ENCODE measurements around the gene SP140. TPM values are rescaled to one million over a fixed set of nuclear protein-coding genes. Genes with fewer than 3 reads are reported as not detected.
A peak's percentile ranks its signal among the peaks of the same experiment; 100 is the strongest.

Gene SP140
- polyA plus RNA-seq, 3 donors = 2.5 to 7.3 (median 5.9) TPM

DNA sequence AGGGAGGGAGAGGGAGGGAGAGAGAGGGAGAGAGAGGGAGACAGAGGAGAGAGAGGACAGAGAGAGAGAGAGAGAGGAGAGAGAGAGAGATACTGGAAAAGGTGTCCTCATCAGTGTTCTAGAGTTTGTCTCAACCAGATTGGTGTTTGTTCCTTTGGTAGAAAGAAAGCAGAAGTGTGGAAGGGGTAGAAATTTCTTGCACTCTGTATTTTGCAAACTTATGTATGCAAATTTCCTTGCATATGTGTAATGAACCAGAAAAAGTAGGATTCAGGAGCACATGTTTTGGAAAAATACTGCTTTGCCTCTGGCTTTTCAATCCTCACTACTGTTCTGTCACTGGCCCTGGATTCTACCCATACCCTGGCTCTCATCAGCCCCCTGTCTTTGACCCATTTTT, 1.1 kb upstream of the SP140 start:
- peak overlapping the region; percentile 39 to 75 for H3K4me3 Mint-ChIP-seq
- peak in 2 of 3 donors; percentile 32 to 48 for DNase-seq
- no peaks in the 10 kb centered on the region for H3K9me3 Mint-ChIP-seq
- Histone ChIP-seq H3K4me2 (replicated peaks; ENCODE audit: extremely low read depth, low read length, poor library complexity, severe bottlenecking) (no peak overlapping the region), H4K20me1 (ENCODE audit: insufficient read depth, low read length) (no peaks in the 10 kb centered on the region), H3K27ac (ENCODE audit: low read depth in 1 of 2, low read length in 2 of 2) (peak overlapping the region; percentile 54 to 83), H3K9ac (ENCODE audit: insufficient read depth, low read length, poor library complexity, severe bottlenecking) (no peak overlapping the region), H3K9me3 (replicated peaks in 1 of 2; ENCODE audit: control insufficient read depth in 1 of 2, insufficient read depth in 1 of 2, low read length in 2 of 2) (no peaks in the 10 kb centered on the region), H3K4me3 (replicated peaks in 1 of 3; ENCODE audit: low read depth in 2 of 3, low read length in 3 of 3) (peak overlapping the region in 1 of 3 experiments; percentile 72), H2AFZ (ENCODE audit: insufficient read depth, low read depth, low read length, poor library complexity, severe bottlenecking) (peak overlapping the region; percentile 38), H3K4me1 (ENCODE audit: control insufficient read depth in 1 of 2, insufficient read depth in 2 of 2, low read length in 2 of 2) (peaks cover 37 to 50% of the 10 kb centered on the region in 2 donors), H3K27me3 (ENCODE audit: control insufficient read depth in 2 of 2, insufficient read depth in 2 of 2, low read length in 2 of 2) (no peaks in the 10 kb centered on the region), H3K79me2 (ENCODE audit: insufficient read depth, low read length) (peaks cover 4% of the 10 kb centered on the region), H3K36me3 (replicated peaks in 1 of 2; ENCODE audit: control insufficient read depth in 1 of 2, insufficient read depth in 2 of 2, low read length in 2 of 2) (no peaks in the 10 kb centered on the region)
- peaks cover 51% of the 10 kb centered on the region for H3K4me1 Mint-ChIP-seq
- peak overlapping the region; percentile 90 to 97 (median 94) for H3K27ac Mint-ChIP-seq
- intact Hi-C loops (cut with micrococcal nuclease) = loop anchor here (5.0 to 10.0 kb wide), 2 partner anchors 103 to 190 kb away; partner anchors contain the start of genes SP100 (in 1 of the 2) and SP140L (in 1 of the 2)
- H3K36me3 Mint-ChIP-seq = no peaks in the 10 kb centered on the region
- TF ChIP-seq, protein P1, sequence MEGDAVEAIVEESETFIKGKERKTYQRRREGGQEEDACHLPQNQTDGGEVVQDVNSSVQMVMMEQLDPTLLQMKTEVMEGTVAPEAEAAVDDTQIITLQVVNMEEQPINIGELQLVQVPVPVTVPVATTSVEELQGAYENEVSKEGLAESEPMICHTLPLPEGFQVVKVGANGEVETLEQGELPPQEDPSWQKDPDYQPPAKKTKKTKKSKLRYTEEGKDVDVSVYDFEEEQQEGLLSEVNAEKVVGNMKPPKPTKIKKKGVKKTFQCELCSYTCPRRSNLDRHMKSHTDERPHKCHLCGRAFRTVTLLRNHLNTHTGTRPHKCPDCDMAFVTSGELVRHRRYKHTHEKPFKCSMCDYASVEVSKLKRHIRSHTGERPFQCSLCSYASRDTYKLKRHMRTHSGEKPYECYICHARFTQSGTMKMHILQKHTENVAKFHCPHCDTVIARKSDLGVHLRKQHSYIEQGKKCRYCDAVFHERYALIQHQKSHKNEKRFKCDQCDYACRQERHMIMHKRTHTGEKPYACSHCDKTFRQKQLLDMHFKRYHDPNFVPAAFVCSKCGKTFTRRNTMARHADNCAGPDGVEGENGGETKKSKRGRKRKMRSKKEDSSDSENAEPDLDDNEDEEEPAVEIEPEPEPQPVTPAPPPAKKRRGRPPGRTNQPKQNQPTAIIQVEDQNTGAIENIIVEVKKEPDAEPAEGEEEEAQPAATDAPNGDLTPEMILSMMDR (IDR thresholded peaks at IDR 0.05) = no peak
- no peaks in the 10 kb centered on the region for H3K27me3 Mint-ChIP-seq (ENCODE audit: low read depth in 3 of 3)

GRCh38 chr2:230226051-230226551, 565 bp downstream of the SP140 start:
- TF ChIP-seq, protein P1 (IDR thresholded peaks at IDR 0.05) = no peak
- no peaks in the 10 kb centered on the region for H3K27me3 ChIP-seq (ENCODE audit: control insufficient read depth in 2 of 2, insufficient read depth in 2 of 2, low read length in 2 of 2)
- no peaks in the 10 kb centered on the region for H4K20me1 ChIP-seq (ENCODE audit: insufficient read depth, low read length)
- H3K4me3 Mint-ChIP-seq = peak overlapping the region; percentile 75 to 90
- H3K27me3 Mint-ChIP-seq (ENCODE audit: low read depth in 3 of 3) = peaks cover 0 to 4% (median 0%) of the 10 kb centered on the region in 3 donors
- no CpG with 5 or more reads among the region's 4 CpGs for WGBS (ENCODE audit: insufficient coverage)
- peaks cover 2 to 10% (median 5%) of the 10 kb centered on the region in 7 donors for H3K9me3 Mint-ChIP-seq
- peak overlapping the region; percentile 41 for H3K9ac ChIP-seq (ENCODE audit: insufficient read depth, low read length, poor library complexity, severe bottlenecking)
- peaks cover 2 to 5% of the 10 kb centered on the region in 2 donors for H3K36me3 Mint-ChIP-seq
- no peaks in the 10 kb centered on the region for H3K36me3 ChIP-seq (replicated peaks in 1 of 2; ENCODE audit: control insufficient read depth in 1 of 2, insufficient read depth in 2 of 2, low read length in 2 of 2)
- H3K4me3 ChIP-seq (replicated peaks in 1 of 3; ENCODE audit: low read depth in 2 of 3, low read length in 3 of 3) = peak overlapping the region; percentile 41 to 72 (median 56)
- peak; percentile 32 to 59 (median 57) for DNase-seq
- peak overlapping the region; percentile 74 for H3K4me2 ChIP-seq (replicated peaks; ENCODE audit: extremely low read depth, low read length, poor library complexity, severe bottlenecking)
- intact Hi-C loops (cut with micrococcal nuclease) = loop anchor here in 1 of 2 donors (10.0 kb wide), 1 partner anchor 189 kb away; the partner anchor contains the start of gene SP100
- no peak overlapping the region for H2AFZ ChIP-seq (ENCODE audit: insufficient read depth, low read depth, low read length, poor library complexity, severe bottlenecking)
- H3K4me1 ChIP-seq (ENCODE audit: control insufficient read depth in 1 of 2, insufficient read depth in 2 of 2, low read length in 2 of 2) = peaks cover 36 to 47% of the 10 kb centered on the region in 2 donors
- H3K79me2 ChIP-seq (ENCODE audit: insufficient read depth, low read length) = no peaks in the 10 kb centered on the region
- H3K27ac ChIP-seq (ENCODE audit: low read depth in 1 of 2, low read length in 2 of 2) = peak overlapping the region; percentile 69 to 83
- H3K27ac Mint-ChIP-seq = peak overlapping the region; percentile 90 to 97 (median 94)
- no peaks in the 10 kb centered on the region for H3K9me3 ChIP-seq (replicated peaks in 1 of 2; ENCODE audit: control insufficient read depth in 1 of 2, insufficient read depth in 1 of 2, low read length in 2 of 2)
- H3K4me1 Mint-ChIP-seq = peaks cover 50% of the 10 kb centered on the region
